HG02588 (cell line): ENCODE measurements around the gene CORO2A.
A peak's percentile ranks its signal among the peaks of the same experiment; 100 is the strongest.
"Not testable (repeated sequence)": the region's sequence is repeated elsewhere in the genome, so short reads cannot be mapped to it uniquely, and the experiment has no call there.

Experiments
- ATAC-seq: cut with Tn5 transposase; IDR thresholded peaks from one replicate; pipeline ENCODE4 v1.9.1; 2021; ENCODE audit warnings: mild to moderate bottlenecking, moderate library complexity; ENCODE audit not compliant: unreplicated experiment

CORO2A gene

DNA sequence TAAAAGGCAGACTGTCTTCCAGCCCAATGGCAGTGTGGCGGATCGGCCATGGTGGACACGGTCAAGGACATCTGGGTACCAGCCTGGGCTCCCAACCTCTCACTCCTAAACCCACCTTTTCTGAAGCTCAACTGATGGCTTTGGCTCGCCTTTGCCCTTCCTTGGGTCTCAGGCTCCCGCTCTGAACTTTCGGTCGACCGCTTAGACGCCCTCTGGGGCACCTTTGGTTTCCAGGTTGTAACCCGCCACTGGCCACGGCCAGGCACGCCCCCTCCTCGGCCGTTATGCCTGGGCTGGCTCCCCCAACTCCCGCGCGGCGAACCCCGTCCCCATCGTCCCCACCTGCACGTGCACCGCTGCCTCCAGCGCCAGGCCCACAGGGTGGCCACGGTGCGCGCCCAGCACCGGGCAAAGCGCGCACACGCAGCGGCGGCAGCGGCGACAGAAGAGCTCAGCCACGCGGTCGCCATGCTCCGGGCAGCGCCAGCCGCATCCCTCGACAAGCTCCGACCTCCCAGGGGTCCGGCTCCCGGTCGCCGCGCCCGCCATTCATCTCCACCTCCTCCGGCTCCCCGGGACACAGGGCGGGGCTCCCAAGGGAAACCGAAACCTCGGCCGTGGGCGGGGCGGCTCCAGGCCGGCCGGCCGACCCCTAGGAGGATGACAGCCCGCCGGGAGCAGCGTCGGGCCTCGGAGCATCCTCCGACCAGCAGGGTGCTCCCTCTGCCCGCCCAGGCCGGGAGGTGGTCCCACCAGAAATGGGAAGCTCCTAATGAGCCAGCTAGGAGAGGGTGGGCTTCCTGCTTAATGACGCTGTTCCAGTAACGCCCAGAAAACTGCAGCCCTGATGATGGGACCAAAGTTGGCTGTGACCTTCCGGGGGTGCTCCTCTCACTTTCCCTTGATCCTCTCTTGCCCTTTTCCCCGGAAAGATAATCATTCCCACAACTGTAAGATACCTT lies 73.5 kb downstream of the CORO2A start, which contains the start of gene TRIM14:
Gene TRIM14 (minus strand): TSS at position 583 of the 962 bp plus-strand sequence. CDS start 34 bp downstream, at position 549.
- ATAC-seq, result peak; percentile 66

DNA sequence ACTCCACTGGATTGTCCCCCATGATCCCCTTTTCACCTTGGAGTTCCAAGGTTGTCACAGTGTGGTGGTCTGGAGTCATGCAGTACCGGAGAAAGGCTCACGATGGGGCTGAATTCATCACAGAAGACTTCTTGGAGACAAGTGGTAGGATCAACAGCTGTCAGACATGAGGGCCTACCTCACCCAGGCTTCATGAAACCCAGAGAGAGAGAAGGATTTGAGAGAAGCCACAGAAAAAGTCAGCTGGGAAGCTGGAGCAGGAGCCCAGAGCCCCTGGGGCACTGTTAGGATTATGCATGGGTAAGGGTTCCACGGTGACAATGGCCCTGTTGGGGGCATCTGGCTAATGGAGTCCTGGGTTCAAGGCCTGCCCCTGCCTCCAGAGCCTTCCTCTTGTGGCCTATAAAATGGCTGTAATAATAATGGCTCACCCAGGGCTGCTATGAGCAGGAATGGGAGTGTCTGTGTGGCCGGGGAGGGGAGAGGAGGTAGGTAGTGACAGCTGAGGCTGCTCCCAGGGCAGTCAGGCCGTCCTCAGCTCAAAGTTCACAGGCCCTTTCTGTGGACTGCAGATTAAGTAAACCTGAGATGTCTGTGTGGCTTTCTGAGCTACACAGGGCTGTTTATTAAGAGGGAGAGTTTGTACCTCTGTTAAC lies 74.3 kb downstream of the CORO2A start:
- peak; percentile 36 for ATAC-seq

DNA sequence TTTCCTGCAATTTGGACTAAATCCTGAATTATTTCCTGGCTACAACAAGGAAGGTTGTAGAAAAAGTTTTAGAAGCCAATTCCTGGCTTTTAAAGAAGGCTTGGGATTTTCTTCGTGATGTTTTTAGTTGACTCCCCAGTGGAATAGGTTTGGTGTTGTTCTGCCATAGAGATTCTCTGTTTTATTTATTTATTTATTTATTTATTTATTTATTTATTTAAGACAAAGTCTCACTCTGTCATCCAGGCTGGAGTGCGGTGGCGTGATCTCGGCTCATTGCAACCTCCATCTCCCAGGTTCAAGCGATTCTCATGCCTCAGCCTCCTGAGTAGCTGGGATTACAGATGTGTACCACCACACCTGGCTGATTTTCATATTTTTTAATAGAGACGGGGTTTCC lies 75.3 kb downstream of the CORO2A start:
- not testable (repeated sequence) for ATAC-seq

DNA sequence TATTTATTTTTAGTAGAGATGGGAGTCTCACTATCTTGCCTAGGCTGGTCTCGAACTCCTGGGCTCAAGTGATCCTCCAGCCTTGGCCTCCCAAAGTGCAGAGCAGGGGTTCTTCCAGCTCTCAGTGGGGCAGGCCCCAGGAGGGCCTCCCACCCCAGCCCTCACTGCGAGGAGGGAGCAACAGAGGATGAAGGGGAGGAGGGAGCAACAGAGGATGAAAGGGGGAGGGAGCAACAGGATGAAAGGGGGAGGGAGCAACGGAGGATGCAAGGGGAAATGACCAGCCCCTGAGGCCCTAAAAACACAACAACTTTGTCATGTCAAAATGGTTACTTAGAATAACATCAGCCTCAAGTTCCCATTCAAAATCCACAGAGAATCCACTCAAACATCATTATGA lies 83.4 kb downstream of the CORO2A start:
- no peak for ATAC-seq

DNA sequence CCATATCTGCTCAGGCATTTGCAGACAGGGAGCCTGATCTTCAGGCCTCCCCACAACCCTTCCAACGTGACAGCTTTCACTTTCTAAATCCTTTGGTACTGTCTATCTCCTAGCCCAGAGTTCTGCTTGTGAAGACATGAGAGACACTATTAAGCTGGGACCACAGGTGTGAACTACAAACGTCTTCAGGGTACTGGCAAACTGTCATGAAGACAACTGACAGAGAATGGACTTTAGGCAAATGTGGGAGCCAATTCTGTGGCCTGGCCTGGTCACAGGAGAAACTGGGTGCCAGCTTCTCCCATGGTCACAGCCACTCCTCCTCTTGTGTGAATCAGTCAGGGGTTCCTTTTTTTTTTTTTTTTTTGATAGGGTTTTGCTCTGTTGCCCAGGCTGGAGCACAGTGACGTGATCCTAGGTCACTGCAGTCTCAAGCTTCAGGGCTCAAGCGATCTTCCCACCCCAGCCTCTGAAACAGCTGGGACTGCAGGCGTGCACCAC lies 83.9 kb downstream of the CORO2A start:
- ATAC-seq, result peak; percentile 57

DNA sequence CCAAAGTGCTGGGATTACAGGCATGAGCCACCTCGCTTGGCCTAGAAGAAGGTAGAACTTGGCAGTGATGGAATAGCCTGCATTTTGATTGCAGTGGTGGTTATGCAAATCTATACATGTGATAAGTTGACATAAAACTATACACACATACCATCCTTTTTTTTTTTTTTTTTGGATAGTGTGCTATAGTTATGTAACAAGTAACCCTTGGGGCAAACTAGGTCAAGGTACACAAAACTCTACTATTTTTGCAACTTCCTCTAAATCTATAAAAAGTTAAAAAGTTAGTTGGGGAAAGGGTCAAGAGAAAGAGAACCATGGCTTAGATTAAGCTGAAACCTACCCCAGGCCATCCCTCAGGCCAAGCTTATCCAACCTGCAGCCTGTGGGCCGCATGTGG lies 84.5 kb downstream of the CORO2A start:
- ATAC-seq, result no peak

DNA sequence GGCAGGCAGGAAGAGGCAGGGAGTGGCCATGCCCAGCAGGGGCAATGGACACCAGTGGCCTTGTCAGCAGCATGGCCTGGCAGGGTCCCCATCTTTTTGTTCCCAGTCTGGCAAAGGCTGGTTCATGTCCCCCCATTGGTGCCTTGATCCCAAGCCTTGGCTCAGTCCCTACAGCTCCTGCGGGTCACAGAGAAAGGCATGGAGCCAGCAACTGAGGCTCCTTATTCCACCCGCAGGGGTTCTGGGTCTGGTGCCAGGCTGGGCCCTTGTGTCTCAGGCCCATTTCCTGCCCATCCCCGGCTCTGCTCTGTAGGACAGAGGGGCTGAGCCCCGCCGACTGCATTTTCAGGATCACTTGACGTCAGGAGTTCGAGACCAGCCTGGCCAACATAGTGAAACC lies 87.4 kb downstream of the CORO2A start:
- no peak for ATAC-seq

DNA sequence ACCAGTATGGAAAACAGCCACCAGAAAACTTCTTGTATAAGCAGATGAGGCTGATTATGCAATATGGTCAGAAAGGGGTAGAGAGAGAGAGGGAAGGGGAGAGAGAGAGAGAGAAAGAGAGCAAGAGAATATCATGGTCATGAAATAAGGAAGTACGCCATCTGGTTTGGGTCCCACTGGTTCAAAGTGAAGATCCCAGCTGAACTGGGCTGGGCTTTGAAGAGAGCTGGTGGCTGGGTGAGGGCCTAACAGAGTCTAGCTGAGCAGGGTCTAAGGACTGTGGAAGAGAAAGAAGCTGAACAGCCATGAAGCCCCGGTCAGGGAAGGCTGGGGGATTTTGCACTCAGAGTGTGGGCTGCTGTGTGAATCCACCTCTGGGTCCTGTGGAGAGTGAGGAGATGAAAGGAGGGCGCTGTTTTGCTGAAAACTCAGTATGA lies 88.0 kb downstream of the CORO2A start:
- no peak for ATAC-seq

DNA sequence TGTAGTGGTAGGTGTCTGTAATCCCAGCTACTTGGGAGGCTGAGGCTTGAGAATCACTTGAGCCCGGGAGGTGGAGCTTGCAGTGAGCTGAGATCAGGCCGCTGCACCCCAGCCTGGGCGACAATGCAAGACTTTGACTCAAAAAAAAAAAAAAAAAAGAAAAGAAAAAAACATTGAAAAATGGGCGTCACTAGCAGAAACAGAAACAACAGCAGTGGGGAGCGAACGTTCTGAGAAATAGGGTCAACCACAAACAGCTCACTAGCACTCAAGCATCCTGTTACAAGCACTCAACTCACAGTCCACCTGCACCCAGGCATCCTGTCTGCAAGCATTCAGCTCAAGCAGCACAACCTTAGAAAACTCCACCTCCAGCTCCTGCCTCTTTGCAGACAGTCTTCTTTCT lies 90.6 kb downstream of the CORO2A start:
- ATAC-seq, result peak; percentile 95

DNA sequence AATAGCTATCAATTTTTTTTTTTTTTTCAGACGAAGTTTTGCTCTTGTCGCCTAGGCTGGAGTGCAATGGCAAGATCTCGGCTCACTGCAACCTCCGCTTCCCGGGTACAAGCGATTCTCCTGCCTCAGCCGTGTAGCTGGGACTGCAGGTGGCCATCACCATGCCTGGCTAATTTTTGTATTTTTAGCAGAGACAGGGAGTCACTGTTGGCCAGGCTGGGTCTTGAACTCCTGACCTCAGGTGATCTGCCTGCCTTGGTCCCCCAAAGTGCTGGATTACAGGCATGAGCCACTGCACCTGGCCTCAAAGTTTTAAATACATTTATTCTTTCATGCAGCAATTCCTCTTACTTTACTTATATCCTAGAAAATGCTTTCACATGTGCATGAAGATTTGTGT lies 91.0 kb downstream of the CORO2A start:
- ATAC-seq, result no peak

DNA sequence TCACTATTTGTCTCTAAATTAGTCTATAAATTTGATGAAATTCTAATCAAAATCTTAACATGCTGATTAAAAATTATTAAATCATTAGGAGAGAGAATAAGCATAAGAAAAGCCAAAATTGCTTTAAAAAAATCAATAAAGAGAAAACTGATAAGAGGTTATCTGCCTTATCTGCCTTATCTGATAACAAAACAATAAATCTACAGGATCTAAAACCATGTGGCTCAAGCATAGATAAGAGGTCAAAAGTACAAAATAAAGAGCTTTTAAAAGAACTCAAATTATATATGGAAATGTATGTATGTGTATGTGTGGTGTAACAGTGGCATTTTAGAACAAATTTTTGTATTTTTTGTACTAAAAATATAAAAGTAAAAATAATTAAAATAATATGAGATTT lies 92.0 kb downstream of the CORO2A start:
- ATAC-seq, result no peak

DNA sequence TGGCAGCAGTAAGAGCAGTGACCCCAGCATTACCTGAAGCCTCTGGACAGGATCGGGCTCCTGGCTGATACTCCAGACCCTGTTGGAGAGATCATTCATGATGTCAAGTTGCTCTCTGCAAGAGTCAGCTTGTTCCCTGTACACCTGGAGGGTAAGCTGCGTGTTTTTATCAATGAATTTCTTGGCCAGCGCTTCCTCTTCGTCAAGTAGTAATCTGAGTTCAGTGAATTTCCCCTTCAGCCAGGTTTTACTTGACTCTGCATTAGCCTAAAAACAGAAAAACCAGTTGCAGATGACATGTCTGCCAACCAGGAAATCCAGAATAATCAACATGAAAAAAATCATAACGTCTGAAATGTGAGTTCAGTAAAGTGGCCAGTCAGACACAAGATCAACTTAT lies 92.5 kb downstream of the CORO2A start:
- ATAC-seq, result no peak

DNA sequence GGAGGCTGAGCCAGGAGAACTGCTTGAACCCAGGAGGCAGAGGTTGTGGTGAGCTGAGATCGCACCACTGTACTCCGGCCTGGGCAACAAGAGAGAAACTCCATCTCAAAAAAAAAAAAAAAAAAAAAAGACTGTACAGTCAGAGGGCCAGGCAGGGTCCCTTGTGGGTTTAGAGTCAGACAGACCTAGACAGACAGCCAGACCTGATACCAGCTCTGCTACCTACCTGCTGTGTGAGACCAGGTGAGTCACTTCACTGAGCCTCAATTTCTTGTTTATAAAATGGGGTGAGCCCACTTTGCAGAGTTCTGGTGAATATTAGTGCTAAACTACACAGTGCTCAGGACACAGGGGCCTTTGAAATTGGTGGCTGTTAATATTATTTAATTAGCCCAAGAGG lies 93.1 kb downstream of the CORO2A start:
- ATAC-seq, result no peak

DNA sequence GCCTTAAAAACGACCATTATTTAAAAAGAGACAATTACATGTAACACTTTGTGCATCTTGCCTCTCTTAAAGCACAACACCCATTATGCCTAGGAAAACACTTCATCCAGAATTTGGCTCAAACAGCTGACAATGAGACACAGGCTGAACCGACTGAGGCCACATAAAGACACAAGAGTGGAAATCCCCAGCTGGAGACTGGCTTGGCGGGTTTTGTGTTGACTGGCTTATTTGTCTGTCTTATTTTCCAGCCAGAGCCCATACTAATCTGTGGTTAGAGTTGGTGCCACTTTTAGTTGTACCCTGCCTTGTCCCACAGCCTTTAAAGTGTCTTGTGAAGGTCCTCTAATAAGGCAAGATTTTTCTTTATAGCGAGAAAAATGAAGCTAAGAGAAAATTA lies 94.6 kb downstream of the CORO2A start:
- no peak for ATAC-seq

DNA sequence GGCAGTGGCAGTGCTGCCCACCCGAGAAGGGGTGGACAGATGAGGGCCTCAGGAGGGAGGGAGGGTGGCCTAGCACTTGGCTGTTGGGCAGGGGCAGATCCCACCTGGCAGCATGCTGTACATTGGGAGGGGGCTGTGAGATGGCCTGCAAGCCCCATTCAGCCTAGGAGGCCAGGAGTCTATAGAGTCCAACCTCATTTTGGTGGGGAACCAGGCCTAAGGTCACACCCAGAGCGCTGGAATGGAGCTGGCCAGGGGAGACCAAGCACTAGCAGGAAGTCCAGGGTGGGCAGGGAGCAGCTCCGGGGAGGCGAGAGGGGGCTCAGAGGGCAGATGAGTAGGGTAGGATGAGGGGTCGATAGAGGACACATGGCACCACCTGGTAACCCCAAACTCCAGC lies 96.3 kb downstream of the CORO2A start:
- ATAC-seq, result no peak

DNA sequence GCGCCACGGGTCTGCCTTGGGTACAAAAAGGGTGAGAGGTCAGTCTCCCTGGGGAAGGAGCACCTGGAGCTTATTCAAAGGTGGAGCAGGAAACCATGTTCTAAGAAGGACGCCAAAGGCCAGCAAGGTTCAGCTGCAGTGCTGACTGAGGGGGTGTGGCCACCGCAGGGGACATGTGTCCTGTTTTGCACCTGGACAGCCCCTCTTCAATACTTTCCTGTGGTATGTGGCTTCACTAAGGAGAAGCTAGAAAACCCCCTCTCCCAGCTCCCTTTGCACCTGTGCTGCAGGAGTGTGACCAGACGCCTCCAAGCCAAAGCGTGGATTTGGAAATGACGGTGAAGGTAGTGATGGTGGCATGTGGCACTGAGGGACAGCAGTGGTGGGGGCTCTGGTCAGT lies 97.0 kb downstream of the CORO2A start:
- no peak for ATAC-seq

DNA sequence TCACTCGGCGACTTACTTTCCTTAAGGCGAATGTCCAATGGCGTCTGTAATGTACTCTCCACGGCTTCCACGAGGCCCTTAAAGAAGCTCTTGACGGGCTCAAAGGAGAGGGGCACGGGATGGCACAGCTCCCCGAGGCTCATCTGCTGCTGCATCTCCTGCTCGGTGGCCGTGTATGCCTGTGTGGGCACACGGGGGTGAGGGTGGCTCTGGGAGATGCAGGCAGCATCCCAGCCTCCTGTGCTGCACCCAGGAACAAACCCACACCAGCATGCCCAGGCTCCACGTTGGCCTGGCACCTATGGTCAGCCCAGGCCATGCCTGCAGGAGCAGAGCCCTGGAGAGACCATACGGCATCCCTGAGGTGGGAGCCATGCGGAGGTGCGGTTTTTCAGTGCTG lies 97.6 kb downstream of the CORO2A start:
- no peak for ATAC-seq

DNA sequence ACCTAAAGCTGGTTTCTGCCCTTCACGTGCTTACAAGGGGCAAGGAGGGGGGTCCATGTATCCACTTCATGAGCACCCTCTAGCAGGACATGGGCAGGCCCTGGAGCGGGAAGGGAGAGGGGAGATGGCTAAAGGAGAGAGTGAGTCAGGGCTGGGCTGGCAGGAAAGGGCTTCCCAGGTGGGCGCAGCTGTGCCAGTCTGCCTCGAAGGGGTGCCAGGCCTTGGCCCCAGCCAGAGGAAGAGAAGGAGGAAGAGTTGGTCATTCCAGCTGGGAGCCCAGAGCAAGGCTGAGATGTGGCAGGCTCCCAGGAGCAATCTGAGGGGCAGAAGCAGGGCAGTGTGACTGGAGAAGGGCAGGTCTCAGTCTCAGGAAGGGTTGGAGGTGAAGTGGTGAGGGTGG lies 98.1 kb downstream of the CORO2A start:
- ATAC-seq, result no peak

DNA sequence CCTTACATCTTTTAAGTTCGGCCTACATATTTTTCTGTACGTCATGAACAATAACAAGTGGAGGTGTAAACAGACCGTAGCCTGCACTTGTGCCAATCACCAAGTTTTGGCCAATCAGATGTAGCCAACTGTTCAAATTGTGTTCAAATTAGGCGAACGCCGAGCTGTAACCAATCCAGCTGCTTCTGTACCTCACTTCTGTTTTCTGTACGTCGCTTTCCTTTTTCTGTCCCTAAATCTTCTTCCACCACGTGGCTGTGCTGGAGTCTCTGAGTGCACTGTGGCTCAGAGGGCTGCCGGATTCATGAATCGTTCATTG lies 99.9 kb downstream of the CORO2A start:
- no peak for ATAC-seq

DNA sequence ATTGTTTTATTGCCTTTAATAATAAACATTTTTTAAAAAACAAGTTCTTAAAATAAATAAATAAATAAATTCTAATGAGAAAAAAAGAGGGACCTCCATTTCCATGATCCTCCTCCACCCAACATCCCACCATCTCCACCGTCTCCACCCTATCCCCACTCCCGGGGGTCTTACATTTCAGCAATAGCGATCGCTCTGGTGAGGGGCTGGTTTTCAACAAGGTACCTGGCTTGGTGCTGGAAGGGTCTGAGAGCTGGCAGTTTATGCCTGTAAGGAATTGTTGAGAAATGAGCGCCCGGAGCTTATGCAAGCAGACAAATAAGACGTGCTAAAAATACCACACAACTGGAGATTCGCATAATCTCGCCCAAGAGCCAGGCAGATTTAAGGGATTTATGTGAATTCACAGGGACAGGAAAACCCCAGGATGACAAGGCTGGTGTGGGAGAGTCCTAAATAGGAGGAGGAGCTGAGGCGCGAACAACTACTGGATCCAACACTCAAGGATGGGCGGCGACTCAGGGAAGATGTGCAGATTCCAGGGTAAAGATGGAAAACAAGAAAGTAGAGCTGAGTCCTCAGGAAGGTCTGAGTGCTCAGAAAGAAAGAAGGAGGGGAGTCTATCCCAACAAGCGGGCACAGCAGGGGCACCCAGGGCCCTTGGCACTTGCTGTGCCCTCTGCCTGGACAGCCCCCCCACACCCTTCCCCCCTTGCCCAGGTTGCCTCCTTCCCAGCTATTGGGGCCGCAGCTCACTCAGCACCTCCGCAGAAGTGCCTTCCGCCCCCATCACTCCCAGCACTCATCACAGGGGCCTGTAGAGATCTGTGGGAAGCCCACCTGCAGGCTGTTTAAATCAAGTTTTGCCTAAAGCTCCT lies 100.5 kb downstream of the CORO2A start:
- ATAC-seq, result no peak

DNA sequence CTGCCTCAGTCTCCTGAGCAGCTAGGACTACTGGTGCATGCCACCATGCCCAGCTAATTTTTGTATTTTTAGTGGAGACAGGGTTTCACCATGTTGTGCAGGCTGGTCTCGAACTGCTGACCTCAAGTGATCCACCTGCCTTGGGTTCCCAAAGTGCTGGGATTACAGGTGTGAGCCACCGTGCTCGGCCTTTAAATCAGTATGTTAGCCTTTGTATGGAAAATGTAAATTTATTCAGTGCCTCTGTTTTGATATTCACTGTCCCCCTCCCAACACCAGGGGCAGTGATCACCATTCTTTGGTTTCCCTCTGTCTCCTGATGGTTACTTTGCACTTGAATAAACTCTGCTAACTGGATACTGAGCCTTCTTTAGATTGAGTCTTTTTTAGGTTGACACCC lies 101.8 kb downstream of the CORO2A start:
- not testable (repeated sequence) for ATAC-seq
